KMS-11 (cell line): ENCODE data around the gene AMPD1.

ENCODE experiments used
- H2AFZ ChIP-seq: fragments of 200-600 bp; sonication (generic); 2 replicates; pipeline ENCODE4 v1.6.1; 2016; ENCODE audit warnings: antibody characterized with exemption, mixed run types, low read depth
- H3K27ac ChIP-seq: fragments of 200-600 bp; sonication (generic); 2 replicates; pipeline ENCODE4 v1.6.1; 2016; ENCODE audit warnings: mild to moderate bottlenecking, mixed run types
- H3K27me3 ChIP-seq: fragments of 200-600 bp; sonication (generic); 2 replicates; pipeline ENCODE4 v1.6.1; 2017; ENCODE audit warnings: mild to moderate bottlenecking, low read depth, mixed run types, moderate library complexity; ENCODE audit not compliant: insufficient read depth
- H3K36me3 ChIP-seq: fragments of 200-600 bp; sonication (generic); 2 replicates; pipeline ENCODE4 v1.6.1; 2017; ENCODE audit warnings: mild to moderate bottlenecking, mixed run types; ENCODE audit not compliant: insufficient read depth
- H3K4me1 ChIP-seq: fragments of 200-600 bp; sonication (generic); 2 replicates; pipeline ENCODE4 v1.6.1; 2016; ENCODE audit warnings: mild to moderate bottlenecking, low read depth, mixed run types; ENCODE audit not compliant: poor library complexity, severe bottlenecking
- H3K4me2 ChIP-seq: fragments of 200-600 bp; sonication (generic); 2 replicates; pipeline ENCODE4 v1.7.0; 2016; ENCODE audit warnings: mild to moderate bottlenecking, mixed run types
- H3K4me3 ChIP-seq: fragments of 200-600 bp; sonication (generic); IDR thresholded peaks from 2 replicates; pipeline ENCODE4 v1.6.1; 2017; ENCODE audit warnings: low read depth, low read length, mixed read lengths; ENCODE audit not compliant: insufficient read depth
- H3K79me2 ChIP-seq: fragments of 200-600 bp; sonication (generic); 2 replicates; pipeline ENCODE4 v1.6.1; 2016; ENCODE audit warnings: low read depth, mixed run types; ENCODE audit not compliant: insufficient read depth
- H3K9ac ChIP-seq: fragments of 200-600 bp; sonication (generic); 2 replicates; pipeline ENCODE4 v1.6.1; 2016; ENCODE audit warnings: mild to moderate bottlenecking, mixed run types
- H4K20me1 ChIP-seq: fragments of 200-600 bp; sonication (generic); 2 replicates; pipeline ENCODE4 v1.6.1; 2016; ENCODE audit warnings: mild to moderate bottlenecking, mixed run types; ENCODE audit not compliant: insufficient read depth
- TF ChIP-seq, protein P1 (sequence below): fragments of 200-600 bp; sonication (generic); conservative IDR thresholded peaks from 2 replicates; pipeline ENCODE4 v1.6.1; 2017; ENCODE audit warnings: low read depth, mild to moderate bottlenecking, antibody characterized with exemption, low read length, moderate library complexity, mixed read lengths

Gene AMPD1

DNA sequence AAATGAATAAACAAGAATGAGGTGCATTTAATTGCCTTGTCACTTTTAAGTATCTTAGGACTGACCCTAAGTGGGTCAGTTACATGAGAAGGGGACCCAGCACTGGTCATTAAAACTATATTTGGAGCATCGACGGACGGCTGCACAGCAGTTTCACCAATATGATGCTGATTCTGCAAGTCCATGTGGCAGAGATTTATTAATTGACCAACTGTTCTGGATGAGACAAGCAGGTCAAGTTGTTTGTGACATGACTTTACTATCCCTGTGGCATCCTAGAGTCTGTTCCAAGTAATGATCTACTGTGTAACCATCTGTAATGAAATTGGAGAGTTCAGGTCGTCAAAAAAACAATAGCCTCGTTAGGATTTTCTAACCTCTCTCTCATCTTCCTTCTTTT lies 9.5 kb downstream of the AMPD1 start:
- H3K4me1 ChIP-seq = peaks cover 13% of the 10 kb centered on the region
- no peaks in the 10 kb centered on the region for H3K27me3 ChIP-seq
- H3K4me2 ChIP-seq = no peak overlapping the region
- H2AFZ ChIP-seq = no peak overlapping the region
- TF ChIP-seq, protein P1, sequence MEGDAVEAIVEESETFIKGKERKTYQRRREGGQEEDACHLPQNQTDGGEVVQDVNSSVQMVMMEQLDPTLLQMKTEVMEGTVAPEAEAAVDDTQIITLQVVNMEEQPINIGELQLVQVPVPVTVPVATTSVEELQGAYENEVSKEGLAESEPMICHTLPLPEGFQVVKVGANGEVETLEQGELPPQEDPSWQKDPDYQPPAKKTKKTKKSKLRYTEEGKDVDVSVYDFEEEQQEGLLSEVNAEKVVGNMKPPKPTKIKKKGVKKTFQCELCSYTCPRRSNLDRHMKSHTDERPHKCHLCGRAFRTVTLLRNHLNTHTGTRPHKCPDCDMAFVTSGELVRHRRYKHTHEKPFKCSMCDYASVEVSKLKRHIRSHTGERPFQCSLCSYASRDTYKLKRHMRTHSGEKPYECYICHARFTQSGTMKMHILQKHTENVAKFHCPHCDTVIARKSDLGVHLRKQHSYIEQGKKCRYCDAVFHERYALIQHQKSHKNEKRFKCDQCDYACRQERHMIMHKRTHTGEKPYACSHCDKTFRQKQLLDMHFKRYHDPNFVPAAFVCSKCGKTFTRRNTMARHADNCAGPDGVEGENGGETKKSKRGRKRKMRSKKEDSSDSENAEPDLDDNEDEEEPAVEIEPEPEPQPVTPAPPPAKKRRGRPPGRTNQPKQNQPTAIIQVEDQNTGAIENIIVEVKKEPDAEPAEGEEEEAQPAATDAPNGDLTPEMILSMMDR = no peak
- no peaks in the 10 kb centered on the region for H3K79me2 ChIP-seq
- no peak overlapping the region for H3K27ac ChIP-seq
- H4K20me1 ChIP-seq = no peaks in the 10 kb centered on the region
- no peak overlapping the region for H3K4me3 ChIP-seq
- H3K9ac ChIP-seq = no peak overlapping the region
- no peaks in the 10 kb centered on the region for H3K36me3 ChIP-seq

DNA sequence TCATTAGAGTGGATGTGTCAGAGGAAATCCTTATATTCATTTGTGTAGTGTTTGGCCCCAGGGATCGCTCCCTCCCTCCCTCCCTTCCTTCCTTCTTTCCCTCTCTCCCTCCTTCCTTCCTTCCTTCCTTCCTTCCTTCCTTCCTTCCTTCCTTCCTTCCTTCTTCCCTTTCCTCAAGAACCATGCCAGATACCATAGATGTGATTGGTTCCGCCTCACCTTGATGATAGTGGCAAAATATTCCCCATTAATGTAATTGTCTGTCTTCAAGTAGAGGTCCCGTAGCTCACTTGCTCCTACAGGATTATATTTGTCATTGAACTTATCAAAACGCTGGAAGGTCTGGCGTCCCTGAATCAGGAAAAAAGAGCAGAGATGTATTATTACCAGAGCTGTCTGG lies 17.7 kb downstream of the AMPD1 start:
- H3K27me3 ChIP-seq = no peaks in the 10 kb centered on the region
- H3K9ac ChIP-seq = no peak overlapping the region
- H2AFZ ChIP-seq = no peak overlapping the region
- no peaks in the 10 kb centered on the region for H3K36me3 ChIP-seq
- H3K4me2 ChIP-seq = no peak overlapping the region
- no peaks in the 10 kb centered on the region for H3K79me2 ChIP-seq
- no peaks in the 10 kb centered on the region for H3K4me1 ChIP-seq
- TF ChIP-seq, protein P1 = no peak
- no peaks in the 10 kb centered on the region for H4K20me1 ChIP-seq
- no peak overlapping the region for H3K4me3 ChIP-seq
- H3K27ac ChIP-seq = no peak overlapping the region

DNA sequence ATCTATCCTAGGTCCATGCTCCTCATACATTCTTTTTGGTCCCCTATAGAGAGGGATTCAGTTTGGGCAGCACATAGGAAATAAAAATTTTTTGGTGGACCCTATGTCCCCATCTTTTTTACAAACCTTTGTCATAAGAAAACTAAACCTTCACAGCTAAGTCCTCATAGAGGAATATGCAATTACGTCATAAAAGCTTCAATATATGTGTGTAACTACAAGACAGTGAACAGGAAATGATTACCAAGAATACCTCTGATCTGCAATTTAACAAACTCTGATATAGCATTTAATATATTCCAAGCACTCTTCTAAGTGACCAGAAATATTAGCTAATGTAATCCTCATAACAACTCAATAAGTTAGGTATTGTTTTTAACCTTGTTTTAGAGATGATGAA lies 19.2 kb downstream of the AMPD1 start:
- no peak overlapping the region for H3K27ac ChIP-seq
- H3K4me1 ChIP-seq = peaks cover 6% of the 10 kb centered on the region
- TF ChIP-seq, protein P1 = no peak
- no peaks in the 10 kb centered on the region for H3K36me3 ChIP-seq
- no peaks in the 10 kb centered on the region for H3K79me2 ChIP-seq
- no peaks in the 10 kb centered on the region for H3K27me3 ChIP-seq
- H3K4me2 ChIP-seq = no peak overlapping the region
- no peak overlapping the region for H3K4me3 ChIP-seq
- no peaks in the 10 kb centered on the region for H4K20me1 ChIP-seq
- no peak overlapping the region for H2AFZ ChIP-seq
- H3K9ac ChIP-seq = no peak overlapping the region

DNA sequence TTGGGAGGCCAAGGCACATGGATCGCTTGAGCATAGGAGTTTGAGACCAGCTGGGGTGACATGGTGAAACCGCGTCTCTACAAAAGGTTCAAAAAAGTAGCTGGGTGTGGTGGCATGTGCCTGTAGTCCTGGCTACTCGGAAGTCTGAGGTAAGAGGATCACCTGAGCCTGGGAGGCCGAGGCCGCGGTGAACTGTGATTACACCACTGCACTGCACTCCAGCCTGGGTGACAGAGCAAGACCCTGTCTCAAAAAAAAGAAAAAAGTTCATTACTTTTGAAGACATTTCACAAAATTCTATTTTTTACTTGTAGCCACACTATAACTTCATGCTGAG lies 23.4 kb downstream of the AMPD1 start:
- no peaks in the 10 kb centered on the region for H3K36me3 ChIP-seq
- no peaks in the 10 kb centered on the region for H4K20me1 ChIP-seq
- H3K79me2 ChIP-seq = peaks cover 20% of the 10 kb centered on the region; the same call in 1 of the 2 replicates
- peaks cover 29% of the 10 kb centered on the region for H3K4me1 ChIP-seq
- no peak overlapping the region for H3K9ac ChIP-seq
- H2AFZ ChIP-seq = no peak overlapping the region
- TF ChIP-seq, protein P1 = no peak
- no peaks in the 10 kb centered on the region for H3K27me3 ChIP-seq
- no peak overlapping the region for H3K27ac ChIP-seq
- H3K4me3 ChIP-seq = no peak overlapping the region
- H3K4me2 ChIP-seq = no peak overlapping the region
